Glutamatergic neuron (in vitro differentiated cells): ENCODE measurements around the gene FBXO9. TPM values are rescaled to one million over a fixed set of nuclear protein-coding genes. Genes with fewer than 3 reads are reported as not detected.
"Not testable (repeated sequence)": the region's sequence is repeated elsewhere in the genome, so short reads cannot be mapped to it uniquely, and the experiment has no call there.

Experiments
- DNase-seq: peaks from one replicate; pipeline ENCODE4 v3.0.0; 2022
- H3K27ac Mint-ChIP-seq: one replicate; pipeline ENCODE4 v1.8.0; 2020; ENCODE audit warnings: mild to moderate bottlenecking, mixed read lengths, inconsistent platforms; ENCODE audit not compliant: unreplicated experiment
- H3K27me3 Mint-ChIP-seq: one replicate; pipeline ENCODE4 v1.8.0; 2020; ENCODE audit warnings: mild to moderate bottlenecking, moderate library complexity, mixed read lengths, inconsistent platforms; ENCODE audit not compliant: unreplicated experiment
- H3K36me3 Mint-ChIP-seq: one replicate; pipeline ENCODE4 v1.8.0; 2020; ENCODE audit warnings: mild to moderate bottlenecking, mixed read lengths, inconsistent platforms; ENCODE audit not compliant: unreplicated experiment
- H3K4me1 Mint-ChIP-seq: one replicate; pipeline ENCODE4 v1.8.0; 2020; ENCODE audit warnings: mild to moderate bottlenecking, low read depth, mixed read lengths, inconsistent platforms; ENCODE audit not compliant: unreplicated experiment
- H3K4me3 Mint-ChIP-seq: one replicate; pipeline ENCODE4 v1.8.0; 2020; ENCODE audit warnings: mild to moderate bottlenecking, mixed read lengths, inconsistent platforms; ENCODE audit not compliant: unreplicated experiment
- H3K9me3 Mint-ChIP-seq: one replicate; pipeline ENCODE4 v1.8.0; 2020; ENCODE audit warnings: mild to moderate bottlenecking, moderate library complexity, mixed read lengths, inconsistent platforms; ENCODE audit not compliant: unreplicated experiment
- CTCF ChIP-seq: fragments of 200-600 bp; sonication (generic); IDR thresholded peaks from one replicate; pipeline ENCODE4 v1.5.0; 2021; ENCODE audit not compliant: partially characterized antibody, unreplicated experiment
- total RNA-seq: library from RNA; stranded (reverse); fragmentation: NEBNext Ultra II Directional; extraction: Animal tissue kit (Norgen Biotek cat#: 25700); gene quantifications from one replicate; pipeline ENCODE4 v1.2.1, GENCODE V29; 2021; ENCODE audit not compliant: unreplicated experiment

Gene FBXO9
- total RNA-seq, 1 donor from 2014 or later = 49.1 TPM

DNA sequence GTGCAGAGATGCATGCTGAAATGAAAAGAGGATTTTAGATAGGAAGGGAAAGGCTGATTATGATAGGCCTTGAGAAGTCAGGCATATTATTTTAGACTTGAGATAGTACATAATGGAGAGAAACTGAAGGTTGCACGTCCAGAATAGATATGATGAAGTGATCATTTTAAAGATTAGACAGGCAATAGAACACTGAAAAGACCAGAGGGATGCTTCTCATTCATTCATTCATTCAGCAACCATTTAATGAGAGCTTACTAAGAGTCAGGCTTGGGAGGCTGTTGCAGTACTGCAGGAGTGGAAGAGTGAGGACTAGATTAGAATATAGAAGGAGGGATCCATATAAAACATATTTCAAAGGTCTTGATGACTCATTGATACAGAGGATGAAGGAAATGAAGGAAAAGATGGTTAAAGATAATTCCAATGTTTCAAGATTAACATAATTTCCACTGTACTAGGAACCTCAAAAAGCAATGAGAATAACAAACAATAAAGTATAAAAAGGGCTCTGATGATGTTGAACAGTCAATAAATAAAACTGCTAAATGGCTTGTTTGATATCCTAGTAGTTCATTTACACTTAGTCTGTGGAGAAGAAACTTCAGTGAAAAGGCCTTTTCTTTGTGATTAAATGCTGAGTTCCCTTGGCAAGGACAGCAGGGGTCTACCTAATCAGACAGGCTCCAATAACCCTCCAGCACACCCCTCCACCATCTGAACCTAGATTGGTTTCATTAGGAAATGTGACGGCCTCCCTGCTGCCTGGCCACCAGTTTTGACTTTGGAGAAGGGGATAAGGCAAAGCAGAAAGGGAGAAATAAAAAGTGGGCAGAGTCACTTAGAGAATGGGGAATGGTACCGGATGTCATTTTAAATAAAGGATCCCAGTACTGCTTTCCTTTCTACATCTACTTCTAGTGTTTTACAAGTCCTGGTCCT, 5.3 kb upstream of the FBXO9 start:
- Mint-ChIP-seq H3K27ac (peak overlapping the region; percentile 96), H3K4me3 (peak overlapping the region; percentile 90), H3K9me3 (peaks cover 3% of the 10 kb centered on the region), H3K27me3 (no peaks in the 10 kb centered on the region), H3K36me3 (no peaks in the 10 kb centered on the region), H3K4me1 (peaks cover 17% of the 10 kb centered on the region)
- no peak for DNase-seq
- no peak for TF ChIP-seq CTCF

- Mint-ChIP-seq H3K9me3 (peaks cover 3% of the 10 kb centered on the region), H3K4me1 (peaks cover 16% of the 10 kb centered on the region), H3K4me3 (peak overlapping the region; percentile 86), H3K27ac (peak overlapping the region; percentile 64), H3K36me3 (no peaks in the 10 kb centered on the region), H3K27me3 (no peaks in the 10 kb centered on the region)
- no peak for DNase-seq
- TF ChIP-seq CTCF = no peak
Observed at GRCh38 chr6:53062169-53062539, 3.0 kb upstream of the FBXO9 start.

- not testable (repeated sequence) for DNase-seq, H3K36me3 Mint-ChIP-seq, H3K27me3 Mint-ChIP-seq, H3K27ac Mint-ChIP-seq, H3K9me3 Mint-ChIP-seq
- Mint-ChIP-seq H3K4me3 (peak overlapping the region; percentile 13), H3K4me1 (peaks cover 12% of the 10 kb centered on the region)
Observed at GRCh38 chr6:53064255-53064654, 949 bp upstream of the FBXO9 start.

GRCh38 chr6:53064726-53065265, 408 bp upstream of the FBXO9 start:
- Mint-ChIP-seq H3K27ac (no peak overlapping the region), H3K4me3 (peak overlapping the region; percentile 98), H3K27me3 (no peaks in the 10 kb centered on the region)

DNA sequence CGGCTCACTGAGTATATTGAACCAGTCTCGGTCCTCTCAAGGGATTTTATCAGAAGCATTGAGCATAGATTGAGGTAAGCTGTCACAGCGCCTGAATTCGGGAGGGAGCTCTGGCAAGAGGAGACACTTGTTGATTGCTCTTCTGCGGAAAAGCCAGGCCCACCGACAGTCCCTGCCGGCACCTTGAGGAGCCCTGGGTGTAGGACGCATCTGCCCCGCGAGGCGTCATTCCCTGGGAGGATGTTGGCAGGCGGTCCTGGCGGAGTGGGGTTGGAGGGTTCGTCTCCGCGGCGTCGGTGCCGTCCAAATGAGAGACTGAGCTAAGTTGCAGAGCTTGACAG, 843 bp downstream of the FBXO9 start:
- no peaks in the 10 kb centered on the region for H3K27me3 Mint-ChIP-seq
- H3K36me3 Mint-ChIP-seq = no peaks in the 10 kb centered on the region
- no peak for DNase-seq
- peak overlapping the region; percentile 72 for H3K27ac Mint-ChIP-seq
- H3K4me1 Mint-ChIP-seq = peaks cover 7% of the 10 kb centered on the region
- no peak for TF ChIP-seq CTCF
- peak overlapping the region; percentile 91 for H3K4me3 Mint-ChIP-seq
- H3K9me3 Mint-ChIP-seq = no peaks in the 10 kb centered on the region

More at GRCh38 chr6:53064726-53065265, 408 bp upstream of the FBXO9 start:
- no peak for TF ChIP-seq CTCF
- no peaks in the 10 kb centered on the region for H3K36me3 Mint-ChIP-seq
- H3K9me3 Mint-ChIP-seq = no peaks in the 10 kb centered on the region
- DNase-seq = peak; percentile 92
- peaks cover 6% of the 10 kb centered on the region for H3K4me1 Mint-ChIP-seq
